NCI-H82 (cell line): ENCODE data around the gene MAGEB2.
"Not testable (repeated sequence)": the region's sequence is repeated elsewhere in the genome, so short reads cannot be mapped to it uniquely, and the experiment has no call there.

Source experiments
- DNase-seq: peaks from one replicate; lab custom pipeline; 2025; lab: John Stamatoyannopoulos, UW

Gene MAGEB2, protein sequence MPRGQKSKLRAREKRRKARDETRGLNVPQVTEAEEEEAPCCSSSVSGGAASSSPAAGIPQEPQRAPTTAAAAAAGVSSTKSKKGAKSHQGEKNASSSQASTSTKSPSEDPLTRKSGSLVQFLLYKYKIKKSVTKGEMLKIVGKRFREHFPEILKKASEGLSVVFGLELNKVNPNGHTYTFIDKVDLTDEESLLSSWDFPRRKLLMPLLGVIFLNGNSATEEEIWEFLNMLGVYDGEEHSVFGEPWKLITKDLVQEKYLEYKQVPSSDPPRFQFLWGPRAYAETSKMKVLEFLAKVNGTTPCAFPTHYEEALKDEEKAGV

GRCh38 chrX:30215357-30215843 lies at the start of gene MAGEB2:
MAGEB2 (plus strand) TSS chrX:30215563; CDS start chrX:30218581, 3,018 bp downstream.
- peak; percentile 12 for DNase-seq

- no peak for DNase-seq
Measured at GRCh38 chrX:30170900-30171299, 44.5 kb upstream of the MAGEB2 start.

GRCh38 chrX:30181353-30181752 lies 34.0 kb upstream of the MAGEB2 start:
- DNase-seq, result no peak

- DNase-seq, result no peak
Measured at GRCh38 chrX:30183554-30183953, 31.8 kb upstream of the MAGEB2 start.

- no peak for DNase-seq
Measured at GRCh38 chrX:30190426-30190825, 24.9 kb upstream of the MAGEB2 start.

DNA sequence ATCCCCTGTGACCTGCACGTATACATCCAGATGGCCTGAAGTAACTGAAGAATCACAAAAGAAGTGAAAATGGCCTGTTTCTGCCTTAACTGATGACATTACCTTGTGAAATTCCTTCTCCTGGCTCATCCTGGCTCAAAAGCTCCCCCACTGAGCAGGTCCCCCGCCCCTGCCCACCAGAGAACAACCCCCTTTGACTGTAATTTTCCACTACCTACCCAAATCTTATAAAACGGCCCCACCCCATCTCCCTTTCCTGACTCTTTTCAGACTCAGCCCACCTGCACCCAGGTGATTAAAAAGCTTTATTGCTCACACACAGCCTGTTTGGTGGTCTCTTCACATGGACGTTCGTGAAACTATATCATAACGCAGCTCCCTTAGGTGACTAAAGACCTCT lies 21.5 kb upstream of the MAGEB2 start:
- DNase-seq, result not testable (repeated sequence)

- peak; percentile 34 for DNase-seq
Measured at GRCh38 chrX:30196322-30196721, 19.0 kb upstream of the MAGEB2 start.

DNA sequence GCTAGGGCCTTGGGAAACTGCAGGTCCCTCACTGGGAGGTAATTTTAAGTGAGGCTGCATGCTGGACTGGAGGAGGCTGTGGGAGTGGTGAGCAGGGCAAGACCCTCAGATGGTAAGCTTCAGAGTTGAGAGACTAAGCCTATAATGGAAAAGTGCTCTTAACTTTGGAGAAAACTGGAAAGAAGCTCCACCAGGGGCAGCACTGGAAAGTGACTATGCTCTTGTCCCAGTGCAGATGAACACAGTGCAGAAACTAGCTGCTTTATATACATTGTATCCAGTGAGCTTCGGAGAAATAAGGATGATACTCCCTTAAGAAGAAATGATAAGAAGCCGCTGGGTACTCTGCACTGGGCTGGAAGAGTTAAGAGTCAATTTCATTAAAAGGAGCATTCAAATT lies 3.2 kb upstream of the MAGEB2 start:
- DNase-seq, result no peak

DNA sequence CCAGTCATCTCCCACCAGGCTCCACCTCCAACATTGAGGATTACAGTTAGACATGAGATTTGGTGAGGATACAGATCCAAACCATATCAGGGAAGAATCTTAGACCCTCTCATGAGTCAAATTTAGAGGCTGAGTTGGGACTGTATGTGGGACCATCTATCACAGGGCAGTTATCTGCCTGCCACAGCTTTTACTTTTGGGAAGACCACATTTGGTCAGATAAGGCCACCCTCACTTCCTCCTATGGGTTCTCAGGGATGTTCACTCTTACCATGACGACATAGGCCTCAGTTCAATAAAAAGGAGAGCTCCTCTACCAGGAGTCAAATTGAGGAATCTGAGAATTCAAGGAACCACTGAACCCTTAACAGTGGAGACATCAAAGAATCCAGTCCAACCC lies 2.1 kb downstream of the MAGEB2 start:
- no peak for DNase-seq

DNA sequence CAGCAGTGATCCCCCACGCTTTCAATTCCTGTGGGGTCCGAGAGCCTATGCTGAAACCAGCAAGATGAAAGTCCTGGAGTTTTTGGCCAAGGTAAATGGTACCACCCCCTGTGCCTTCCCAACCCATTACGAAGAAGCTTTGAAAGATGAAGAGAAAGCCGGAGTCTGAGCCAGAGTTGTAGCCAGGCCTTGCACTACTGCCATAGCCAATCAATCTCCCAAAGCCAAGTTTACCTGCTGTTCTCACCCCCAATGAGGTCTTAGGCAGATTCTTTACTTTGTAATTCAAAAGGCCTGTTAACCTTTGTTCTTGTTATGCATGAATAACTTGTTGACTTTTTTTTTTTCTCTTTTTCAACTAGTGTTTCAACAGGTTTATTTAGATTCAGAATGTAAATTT lies 4.0 kb downstream of the MAGEB2 start:
- DNase-seq, result no peak

GRCh38 chrX:30220661-30221060 lies 5.3 kb downstream of the MAGEB2 start:
- DNase-seq, result no peak

- no peak for DNase-seq
Measured at GRCh38 chrX:30224536-30224935, 9.2 kb downstream of the MAGEB2 start.

DNA sequence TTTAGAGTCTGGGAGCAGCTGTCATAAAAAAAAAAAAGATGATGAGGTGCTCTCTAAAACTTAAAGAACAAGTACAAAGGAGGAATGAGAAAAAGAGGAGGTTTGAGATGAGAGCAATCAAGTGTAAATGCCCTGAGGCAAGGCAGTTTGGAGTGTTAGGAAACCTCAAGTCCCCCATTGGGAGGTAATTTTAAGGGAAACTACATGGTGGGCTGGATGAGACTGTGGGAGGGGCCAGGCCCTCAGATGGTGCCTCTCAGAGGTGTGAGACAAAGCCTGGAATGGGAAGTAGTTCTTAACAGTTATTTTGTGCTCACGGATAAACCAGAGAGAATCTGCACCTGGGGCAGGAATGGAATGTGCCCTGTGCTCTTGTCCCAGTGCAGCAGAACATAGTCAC lies 13.2 kb downstream of the MAGEB2 start:
- no peak for DNase-seq

GRCh38 chrX:30230395-30230794 lies 15.0 kb downstream of the MAGEB2 start, which contains the start of gene MAGEB3:
MAGEB3 (plus strand) TSS chrX:30230657; CDS start chrX:30235925, 5,268 bp downstream.
- no peak for DNase-seq

- no peak for DNase-seq
Measured at GRCh38 chrX:30241724-30242415, 26.5 kb downstream of the MAGEB2 start, which contains the start of gene MAGEB4. MAGEB4 (plus strand) TSS chrX:30242000; CDS start chrX:30242136, 136 bp downstream.

GRCh38 chrX:30246769-30247489 lies 31.6 kb downstream of the MAGEB2 start, which contains the start of gene MAGEB1:
MAGEB1 (plus strand) TSS chrX:30247146; CDS start chrX:30250494, 3,348 bp downstream.
- peak; percentile 41 for DNase-seq

DNA sequence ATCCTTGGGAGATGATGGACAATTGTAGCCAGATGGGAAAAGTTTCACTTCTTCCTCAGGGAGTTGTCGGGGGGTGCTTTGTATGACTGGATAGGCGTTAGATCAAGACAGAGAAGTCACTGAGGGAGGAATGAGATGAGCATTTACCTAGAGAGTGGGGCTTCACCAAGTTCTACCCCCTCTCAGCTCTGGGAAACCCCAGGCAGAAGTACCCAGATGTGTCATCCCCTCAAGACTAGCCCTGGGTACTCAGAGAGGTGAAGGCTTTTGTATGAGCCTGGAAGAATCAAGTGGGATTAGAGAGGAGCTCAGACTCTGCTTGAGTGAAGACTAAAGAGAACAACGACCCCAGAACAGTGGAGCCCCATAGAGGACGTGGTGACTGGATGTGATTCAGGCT lies 33.5 kb downstream of the MAGEB2 start:
- no peak for DNase-seq

DNA sequence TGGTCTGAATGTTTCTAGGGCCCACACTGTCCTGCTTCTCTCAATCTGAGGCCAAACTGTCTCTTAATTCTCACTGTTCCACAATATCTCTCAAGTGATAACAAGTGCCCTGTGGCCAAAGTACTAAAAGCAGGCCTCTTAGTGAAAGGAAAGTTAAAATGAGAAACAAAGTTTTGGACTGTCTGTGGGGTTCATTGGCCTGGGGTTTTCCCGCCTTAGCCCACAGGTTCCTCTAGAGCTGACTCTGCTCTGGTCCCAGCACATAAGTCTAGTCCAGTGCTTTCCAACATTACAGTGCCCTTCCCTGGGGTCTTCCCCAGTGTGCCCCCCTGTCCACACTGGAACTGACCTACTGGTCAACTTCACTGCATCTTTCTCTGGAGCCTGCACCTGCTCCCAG lies 37.9 kb downstream of the MAGEB2 start:
- no peak for DNase-seq

GRCh38 chrX:30259927-30260326 lies 44.6 kb downstream of the MAGEB2 start:
- DNase-seq, result peak; percentile 0

GRCh38 chrX:30261012-30261411 lies 45.6 kb downstream of the MAGEB2 start:
- DNase-seq, result no peak

- DNase-seq, result no peak
Measured at GRCh38 chrX:30262763-30263162, 47.4 kb downstream of the MAGEB2 start.
